Fibroblast of lung (primary cell): ENCODE measurements around the gene VAMP5. TPM values are rescaled to one million over a fixed set of nuclear protein-coding genes. Genes with fewer than 3 reads are reported as not detected.

Source experiments
- DNase-seq, 2 donors: peaks; one replicate each; pipeline versions ENCODE4 v3.0.0 to v3.0.0-alpha.2; 2010; ENCODE audit warnings: low read depth in 2 of 2
- H2AFZ ChIP-seq: 2 replicates; pipeline ENCODE4 v1.5.1; 2012; ENCODE audit warnings: low read length, control low read depth, inconsistent platforms
- H3K27ac ChIP-seq: 2 replicates; pipeline ENCODE4 v1.5.1; 2011; ENCODE audit warnings: low read length, control low read depth; ENCODE audit not compliant: insufficient read depth
- H3K27me3 ChIP-seq: 2 replicates; pipeline ENCODE4 v1.5.1; 2011; ENCODE audit warnings: mild to moderate bottlenecking, low read length; ENCODE audit not compliant: control insufficient read depth, insufficient read depth
- H3K36me3 ChIP-seq: 2 replicates; pipeline ENCODE4 v1.5.1; 2011; ENCODE audit warnings: low read length; ENCODE audit not compliant: control insufficient read depth, insufficient read depth
- H3K4me1 ChIP-seq: 2 replicates; pipeline ENCODE4 v1.5.1; 2011; ENCODE audit warnings: low read length; ENCODE audit not compliant: control insufficient read depth, insufficient read depth; ENCODE audit errors: extremely low read depth
- H3K4me2 ChIP-seq: 2 replicates; pipeline ENCODE4 v1.5.1; 2011; ENCODE audit warnings: low read length, control low read depth; ENCODE audit not compliant: insufficient read depth; ENCODE audit errors: extremely low read depth
- H3K4me3 ChIP-seq, 4 experiments: fragments of 200-600 bp in 1 of 4; sonication (generic) in 1 of 4; replicated peaks in 1 of 4; 2 replicates each; pipeline ENCODE4 v1.5.1; 2011 to 2016; ENCODE audit warnings: low read length in 4 of 4, low read depth in 3 of 4, mild to moderate bottlenecking in 3 of 4, control low read depth in 2 of 4, inconsistent platforms in 1 of 4, mixed read lengths in 1 of 4; ENCODE audit not compliant: insufficient read depth in 1 of 4; ENCODE audit errors: control extremely low read depth in 1 of 4
- H3K79me2 ChIP-seq: 2 replicates; pipeline ENCODE4 v1.5.1; 2012; ENCODE audit warnings: mild to moderate bottlenecking, low read length, inconsistent platforms; ENCODE audit not compliant: control insufficient read depth, insufficient read depth
- H3K9ac ChIP-seq: 2 replicates; pipeline ENCODE4 v1.5.1; 2011; ENCODE audit warnings: mild to moderate bottlenecking, low read length, control low read depth; ENCODE audit not compliant: insufficient read depth
- H3K9me3 ChIP-seq: 2 replicates; pipeline ENCODE4 v1.5.1; 2012; ENCODE audit warnings: low read depth, low read length; ENCODE audit not compliant: control insufficient read depth, insufficient read depth
- H4K20me1 ChIP-seq: 2 replicates; pipeline ENCODE4 v1.5.1; 2011; ENCODE audit warnings: low read length; ENCODE audit not compliant: control insufficient read depth, insufficient read depth; ENCODE audit errors: extremely low read depth
- EZH2 ChIP-seq: IDR thresholded peaks from 2 replicates; pipeline ENCODE4 v1.5.1; 2012; ENCODE audit warnings: low read length, control low read depth, mild to moderate bottlenecking; ENCODE audit errors: missing control alignments
- polyA plus RNA-seq, 2 donors: library from polyadenylated mRNA; depleted of rRNA in 1 of 2; stranded (reverse) in 1 of 2; unstranded in 1 of 2; fragments of >200 nt; gene quantifications; 2 replicates each; pipeline ENCODE4 v1.2.1, GENCODE V29; 2011 to 2012; ENCODE audit warnings: missing spikeins in 1 of 2
- total RNA-seq: library from RNA; depleted of rRNA; stranded (reverse); fragments of >200 nt; gene quantifications from 2 replicates; pipeline ENCODE4 v1.2.1, GENCODE V29; 2014
- TF ChIP-seq, protein P1 (sequence below), 2 donors: IDR thresholded peaks in 1 of 2; conservative IDR thresholded peaks in 1 of 2; 1 replicate in 1 of 2; 2 replicates in 1 of 2; pipeline ENCODE4 v1.5.1; 2011 to 2012; ENCODE audit warnings: low read length in 2 of 2, control low read depth in 1 of 2, inconsistent platforms in 1 of 2, low read depth in 1 of 2, mild to moderate bottlenecking in 1 of 2

The VAMP5 gene
- total and polyA plus RNA-seq, 2 donors (not counting 1 experiment from before 2014, with no cell fraction given), result 69.5 to 212 TPM

DNA sequence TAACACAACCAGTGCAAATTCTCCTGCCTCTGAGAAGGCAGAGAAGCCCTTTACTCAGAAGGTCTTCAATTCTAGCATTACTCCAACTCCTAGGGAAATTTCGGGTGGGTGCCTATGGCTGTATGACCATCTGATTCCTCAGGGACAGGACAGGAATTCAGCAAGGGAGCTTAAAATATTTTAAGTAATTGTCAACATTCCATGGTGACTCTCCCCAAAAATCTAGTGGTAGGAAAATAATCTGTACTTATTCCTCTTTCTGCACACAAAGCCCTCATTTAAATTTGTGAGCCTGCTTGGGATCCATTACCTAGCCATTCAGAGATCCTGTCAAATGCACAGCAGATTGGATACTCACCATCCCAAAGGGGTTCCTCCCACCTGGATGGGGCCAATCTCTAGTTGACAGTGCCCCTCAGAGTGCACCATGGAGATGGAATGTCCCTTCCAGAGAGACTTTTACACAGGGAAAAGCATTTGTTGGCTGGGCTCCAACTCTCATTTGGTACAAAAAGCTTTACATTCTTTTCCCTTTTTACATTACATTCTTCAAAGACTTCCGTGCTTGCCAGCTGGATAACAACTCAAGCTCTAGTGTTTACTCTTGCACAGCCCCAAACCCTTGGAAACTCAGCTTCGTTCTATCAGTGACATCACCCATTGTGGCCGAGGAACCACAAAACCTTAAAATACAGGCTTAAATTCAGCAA is 21.3 kb downstream of the VAMP5 start:
- peak; percentile 85 to 97 for DNase-seq
- H3K27ac ChIP-seq, result peak overlapping the region; percentile 86
- H3K4me2 ChIP-seq, result peak overlapping the region; percentile 59
- no peaks in the 10 kb centered on the region for H3K9me3 ChIP-seq
- peaks cover 7% of the 10 kb centered on the region for H3K79me2 ChIP-seq
- H2AFZ ChIP-seq, result no peak overlapping the region
- no peak for TF ChIP-seq EZH2
- TF ChIP-seq, protein P1, sequence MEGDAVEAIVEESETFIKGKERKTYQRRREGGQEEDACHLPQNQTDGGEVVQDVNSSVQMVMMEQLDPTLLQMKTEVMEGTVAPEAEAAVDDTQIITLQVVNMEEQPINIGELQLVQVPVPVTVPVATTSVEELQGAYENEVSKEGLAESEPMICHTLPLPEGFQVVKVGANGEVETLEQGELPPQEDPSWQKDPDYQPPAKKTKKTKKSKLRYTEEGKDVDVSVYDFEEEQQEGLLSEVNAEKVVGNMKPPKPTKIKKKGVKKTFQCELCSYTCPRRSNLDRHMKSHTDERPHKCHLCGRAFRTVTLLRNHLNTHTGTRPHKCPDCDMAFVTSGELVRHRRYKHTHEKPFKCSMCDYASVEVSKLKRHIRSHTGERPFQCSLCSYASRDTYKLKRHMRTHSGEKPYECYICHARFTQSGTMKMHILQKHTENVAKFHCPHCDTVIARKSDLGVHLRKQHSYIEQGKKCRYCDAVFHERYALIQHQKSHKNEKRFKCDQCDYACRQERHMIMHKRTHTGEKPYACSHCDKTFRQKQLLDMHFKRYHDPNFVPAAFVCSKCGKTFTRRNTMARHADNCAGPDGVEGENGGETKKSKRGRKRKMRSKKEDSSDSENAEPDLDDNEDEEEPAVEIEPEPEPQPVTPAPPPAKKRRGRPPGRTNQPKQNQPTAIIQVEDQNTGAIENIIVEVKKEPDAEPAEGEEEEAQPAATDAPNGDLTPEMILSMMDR (conservative IDR thresholded peaks at IDR 0.05 in 1 of 2, IDR thresholded peaks at IDR 0.05 in 1 of 2; ENCODE audit: low read depth in 1 of 2, low read length in 2 of 2), result no peak
- H3K9ac ChIP-seq, result no peak overlapping the region
- peaks cover 9% of the 10 kb centered on the region for H3K36me3 ChIP-seq
- no peaks in the 10 kb centered on the region for H4K20me1 ChIP-seq
- H3K4me1 ChIP-seq, result peaks cover 28% of the 10 kb centered on the region
- no peaks in the 10 kb centered on the region for H3K27me3 ChIP-seq
- H3K4me3 ChIP-seq, result peak overlapping the region in 1 of 4 experiments; percentile 28

DNA sequence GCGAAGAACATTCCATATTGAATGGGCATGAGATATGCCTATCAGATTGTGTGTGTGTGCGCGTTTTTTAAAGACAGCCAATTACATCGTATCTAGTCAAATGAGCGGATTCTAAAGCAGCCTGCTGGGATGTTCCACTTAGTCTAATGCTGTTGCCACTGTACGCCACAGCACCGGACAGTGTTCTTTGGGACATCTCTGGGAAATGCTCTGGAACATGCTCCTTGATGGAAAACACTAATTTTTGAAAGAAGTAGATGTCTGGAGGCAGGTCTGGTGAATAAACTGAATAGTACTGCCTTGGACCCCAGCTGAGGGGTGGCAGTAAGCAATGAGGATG is 21.9 kb downstream of the VAMP5 start:
- peak overlapping the region; percentile 4 for H3K9ac ChIP-seq
- peaks cover 9% of the 10 kb centered on the region for H3K79me2 ChIP-seq

More for the DNA sequence above, 21.9 kb downstream of the VAMP5 start:
- H3K4me3 ChIP-seq, result peak overlapping the region in 3 of 4 experiments; percentile 12 to 22 (median 15)
- H3K27me3 ChIP-seq, result no peaks in the 10 kb centered on the region
- no peaks in the 10 kb centered on the region for H3K9me3 ChIP-seq
- H4K20me1 ChIP-seq, result no peaks in the 10 kb centered on the region
- peaks cover 30% of the 10 kb centered on the region for H3K4me1 ChIP-seq
- DNase-seq, result no peak
- TF ChIP-seq, protein P1 (conservative IDR thresholded peaks at IDR 0.05 in 1 of 2, IDR thresholded peaks at IDR 0.05 in 1 of 2; ENCODE audit: low read depth in 1 of 2, low read length in 2 of 2), result no peak
- TF ChIP-seq EZH2, result no peak
- peak overlapping the region; percentile 59 for H3K4me2 ChIP-seq
- H3K27ac ChIP-seq, result peak overlapping the region; percentile 86
- H2AFZ ChIP-seq, result no peak overlapping the region
- H3K36me3 ChIP-seq, result peaks cover 9% of the 10 kb centered on the region
